Chondrocyte (in vitro differentiated cells): ENCODE results near the gene NUDT22. TPM values are rescaled to one million over a fixed set of nuclear protein-coding genes. Genes with fewer than 3 reads are reported as not detected.

Experiments
- DNase-seq: peaks from one replicate; pipeline ENCODE4 v3.0.0; 2021; ENCODE audit warnings: mixed read lengths, low spot score
- H3K27ac Mint-ChIP-seq: one replicate; pipeline ENCODE4 v1.8.0; 2021; ENCODE audit warnings: mild to moderate bottlenecking, moderate library complexity, mixed read lengths; ENCODE audit not compliant: unreplicated experiment
- H3K27me3 Mint-ChIP-seq: 2 replicates; pipeline ENCODE4 v1.8.0; 2021; ENCODE audit warnings: low read depth, mixed read lengths
- H3K36me3 Mint-ChIP-seq: 2 replicates; pipeline ENCODE4 v1.8.0; 2021; ENCODE audit warnings: low read depth, mixed read lengths
- H3K4me1 Mint-ChIP-seq: 2 replicates; pipeline ENCODE4 v1.8.0; 2021; ENCODE audit warnings: low read depth, mild to moderate bottlenecking, mixed read lengths
- H3K4me3 Mint-ChIP-seq: one replicate; pipeline ENCODE4 v1.8.0; 2021; ENCODE audit warnings: mild to moderate bottlenecking, moderate library complexity, mixed read lengths; ENCODE audit not compliant: unreplicated experiment
- H3K9me3 Mint-ChIP-seq: 2 replicates; pipeline ENCODE4 v1.8.0; 2021; ENCODE audit warnings: low read depth, mixed read lengths
- CTCF ChIP-seq: fragments of 200-600 bp; sonication (generic); IDR thresholded peaks from 2 replicates; pipeline ENCODE4 v1.5.0; 2021; ENCODE audit warnings: antibody characterized with exemption, mild to moderate bottlenecking, moderate library complexity
- total RNA-seq: library from RNA; stranded (reverse); gene quantifications from 3 replicates; pipeline ENCODE4 v1.2.1, GENCODE V29; 2021

The NUDT22 gene
- total RNA-seq, 1 donor from 2014 or later, result 42.1 TPM

GRCh38 chr11:64265176-64266160 lies 39.4 kb downstream of the NUDT22 start:
- Mint-ChIP-seq H3K4me3 (no peak overlapping the region), H3K9me3 (no peaks in the 10 kb centered on the region), H3K4me1 (peaks cover 21% of the 10 kb centered on the region), H3K27ac (no peak overlapping the region), H3K27me3 (no peaks in the 10 kb centered on the region), H3K36me3 (peaks cover 17% of the 10 kb centered on the region)
- no peak for DNase-seq
- no peak for TF ChIP-seq CTCF

GRCh38 chr11:64266339-64266738 lies 40.3 kb downstream of the NUDT22 start:
- Mint-ChIP-seq H3K27ac (no peak overlapping the region), H3K36me3 (peaks cover 17% of the 10 kb centered on the region), H3K27me3 (no peaks in the 10 kb centered on the region), H3K4me3 (no peak overlapping the region), H3K4me1 (peaks cover 21% of the 10 kb centered on the region), H3K9me3 (no peaks in the 10 kb centered on the region)
- no peak for TF ChIP-seq CTCF
- no peak for DNase-seq

- peaks cover 14% of the 10 kb centered on the region for H3K36me3 Mint-ChIP-seq
- DNase-seq, result no peak
- no peak overlapping the region for H3K4me3 Mint-ChIP-seq
- no peak for TF ChIP-seq CTCF
- H3K27me3 Mint-ChIP-seq, result no peaks in the 10 kb centered on the region
- no peaks in the 10 kb centered on the region for H3K9me3 Mint-ChIP-seq
- H3K27ac Mint-ChIP-seq, result peak overlapping the region; percentile 99
- H3K4me1 Mint-ChIP-seq, result peaks cover 29% of the 10 kb centered on the region
These were observed 41.3 kb downstream of the NUDT22 start for GRCh38 chr11:64267207-64267945.

- H3K27me3 Mint-ChIP-seq, result no peaks in the 10 kb centered on the region
- DNase-seq, result no peak
- peak overlapping the region; percentile 99 for H3K27ac Mint-ChIP-seq
- TF ChIP-seq CTCF, result no peak
- H3K4me3 Mint-ChIP-seq, result peak overlapping the region; percentile 91
- H3K9me3 Mint-ChIP-seq, result no peaks in the 10 kb centered on the region
- peaks cover 26% of the 10 kb centered on the region for H3K4me1 Mint-ChIP-seq
- H3K36me3 Mint-ChIP-seq, result peaks cover 8% of the 10 kb centered on the region
These were observed 42.2 kb downstream of the NUDT22 start for GRCh38 chr11:64268025-64268892.
